HG03439 (cell line): ENCODE measurements around the gene RAB21.
A peak's percentile ranks its signal among the peaks of the same experiment; 100 is the strongest.

Experiments used
- ATAC-seq: cut with Tn5 transposase; IDR thresholded peaks from one replicate; pipeline ENCODE4 v1.9.1; 2021; ENCODE audit warnings: mild to moderate bottlenecking, moderate library complexity; ENCODE audit not compliant: unreplicated experiment

Gene RAB21

DNA sequence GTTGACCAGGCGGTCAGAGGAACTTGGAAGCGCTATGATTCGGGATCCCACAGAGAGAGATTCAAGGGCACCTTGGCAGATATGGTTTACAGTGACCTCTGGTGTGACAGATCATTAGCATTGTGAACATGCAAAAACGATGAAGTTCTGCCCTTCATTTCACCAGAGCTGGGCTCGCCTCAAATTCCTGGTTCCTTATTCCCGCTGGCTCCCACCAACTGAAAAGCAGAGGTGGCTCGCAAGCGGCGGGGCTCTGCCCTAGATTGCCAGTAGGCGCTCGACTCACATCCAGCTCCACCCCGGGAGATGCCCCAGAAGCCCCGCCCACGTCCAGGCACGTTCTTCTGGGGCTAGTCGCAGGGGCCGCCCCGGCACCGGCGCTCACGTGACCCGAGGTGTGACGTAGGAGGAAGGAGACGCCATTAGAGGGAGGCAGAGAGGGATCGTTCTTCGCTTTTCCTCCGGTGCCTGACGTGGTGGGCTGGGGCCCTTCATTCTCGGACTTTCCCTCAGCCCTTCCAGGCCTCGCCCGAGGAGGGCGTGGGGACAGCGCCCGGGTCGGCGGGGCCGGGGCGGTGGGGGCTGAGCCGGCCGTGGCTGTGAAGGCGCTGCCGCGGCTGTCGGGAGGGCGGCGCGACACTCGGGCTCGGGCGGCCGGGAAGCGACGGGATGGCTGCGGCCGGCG is at the start of gene RAB21:
TSS of gene RAB21 (plus strand) at position 403 of the 685 bp plus-strand sequence. CDS start at position 670, 267 bp downstream.
- peak; percentile 96 for ATAC-seq

- no peak for ATAC-seq
These were observed 49.7 kb upstream of the RAB21 start for GRCh38 chr12:71704920-71705319.

- ATAC-seq = no peak
These were observed 46.0 kb upstream of the RAB21 start for GRCh38 chr12:71708658-71709057.

DNA sequence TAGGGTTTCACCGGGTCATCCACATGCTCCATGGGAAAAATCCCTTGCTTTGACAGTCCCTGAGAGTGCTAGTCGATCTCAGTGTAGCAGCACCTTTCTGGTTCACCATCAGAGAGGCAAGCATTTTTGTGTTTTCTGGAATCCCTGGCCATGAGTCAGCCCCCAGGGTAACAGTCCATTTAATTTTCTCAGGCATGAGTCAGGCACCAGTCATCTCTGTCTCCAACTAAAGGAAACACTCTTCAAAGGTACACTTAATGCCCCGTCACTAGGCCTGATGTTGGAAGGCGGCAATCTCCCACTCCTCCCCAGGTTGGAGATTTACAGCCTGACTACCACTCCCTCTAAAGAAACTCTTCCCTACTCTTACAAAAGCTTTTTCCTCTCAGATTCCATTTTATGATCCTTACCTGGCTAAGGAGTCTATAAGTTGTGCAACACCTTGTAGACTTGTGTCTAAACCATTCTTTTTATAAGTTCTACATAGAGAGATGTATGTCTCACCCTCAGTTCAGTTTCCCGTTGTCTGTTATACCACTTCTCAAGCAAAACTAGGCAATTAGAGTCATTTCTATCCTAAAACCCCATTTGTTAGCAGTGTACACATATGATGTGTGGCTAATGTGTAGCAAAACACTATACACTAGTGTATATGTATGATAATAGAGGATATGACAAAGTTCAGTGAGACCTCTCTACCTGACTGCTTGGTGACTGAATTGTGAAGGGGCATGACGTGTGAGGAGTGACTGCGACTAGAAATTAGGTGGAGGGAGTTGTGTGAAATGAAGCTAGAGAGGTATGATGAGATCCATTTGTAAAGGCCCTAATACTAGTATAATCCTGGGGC is 44.2 kb upstream of the RAB21 start:
- no peak for ATAC-seq

GRCh38 chr12:71718611-71719010 is 36.1 kb upstream of the RAB21 start:
- ATAC-seq = no peak

DNA sequence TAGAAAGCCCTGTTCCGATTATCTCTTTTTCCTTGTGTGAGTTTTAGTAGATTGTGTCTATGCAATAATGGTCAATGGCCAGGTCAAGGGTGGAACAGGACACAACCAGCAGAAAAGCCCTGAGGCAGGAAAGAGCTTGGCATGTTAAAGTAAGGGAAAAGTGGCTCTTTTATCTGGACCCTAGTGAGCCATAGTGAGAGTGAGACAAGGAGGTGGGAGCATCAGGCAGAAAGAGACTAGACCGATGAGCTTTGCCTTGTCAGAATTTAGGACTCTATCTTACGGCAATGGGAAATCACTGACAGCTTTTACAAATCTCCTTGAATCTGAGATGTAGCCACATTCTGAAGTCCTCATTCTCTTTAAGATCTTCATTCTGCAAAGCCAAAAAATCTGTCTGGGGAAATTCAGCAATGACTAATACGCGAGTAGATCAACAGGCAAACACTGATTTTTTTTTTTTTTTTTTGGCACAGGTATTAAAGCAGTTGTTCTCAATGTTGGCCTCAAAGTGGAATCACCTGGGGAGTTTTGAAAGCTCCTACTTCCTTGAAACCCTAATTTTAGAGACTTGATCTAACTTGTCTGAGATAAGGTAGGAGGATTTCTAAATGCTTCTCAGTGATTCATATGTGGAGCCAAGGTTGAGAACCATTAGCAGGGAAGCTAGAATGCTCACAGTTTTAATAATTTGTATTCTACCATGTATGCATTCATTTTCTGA is 34.9 kb upstream of the RAB21 start:
- no peak for ATAC-seq

- no peak for ATAC-seq
These were observed 32.7 kb upstream of the RAB21 start for GRCh38 chr12:71721783-71722505.

DNA sequence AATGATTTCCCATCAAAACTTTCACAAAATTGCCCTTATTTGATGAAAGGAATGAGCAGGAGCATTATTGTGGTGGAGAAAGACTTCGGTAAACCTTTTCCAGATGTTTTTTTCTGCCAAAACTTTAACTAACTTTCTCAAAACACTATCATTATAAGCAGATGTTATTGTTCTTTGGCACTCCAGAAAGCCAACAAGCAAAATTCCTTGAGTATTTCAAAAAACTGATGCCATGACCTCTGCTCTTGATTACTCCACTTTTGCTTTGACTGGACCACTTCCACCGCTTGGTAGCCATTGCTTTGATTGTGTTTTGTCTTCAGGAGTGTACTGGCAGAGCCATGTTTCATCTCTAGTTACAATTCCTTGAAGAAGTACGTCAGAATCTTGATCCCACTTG is 29.7 kb upstream of the RAB21 start:
- ATAC-seq = no peak

DNA sequence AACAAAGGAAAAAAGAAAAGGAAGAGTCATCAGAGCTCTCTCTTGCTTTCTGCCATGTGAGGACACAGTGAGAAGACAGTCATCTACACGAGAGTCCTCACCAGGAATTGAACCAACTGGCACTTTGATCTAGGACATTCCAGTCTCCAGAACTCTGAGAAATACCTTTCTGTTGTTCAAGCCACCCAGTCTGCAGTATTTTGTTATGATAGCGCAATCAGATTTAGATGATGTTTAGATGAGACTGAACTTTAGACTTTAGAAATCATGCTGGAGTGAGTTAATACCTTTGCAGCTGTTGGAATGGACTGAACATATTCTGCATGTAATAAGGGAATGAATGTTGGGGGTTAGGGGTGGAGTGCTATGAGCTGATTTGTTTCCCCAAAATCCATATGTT is 28.1 kb upstream of the RAB21 start:
- no peak for ATAC-seq

- no peak for ATAC-seq
These were observed 26.7 kb upstream of the RAB21 start for GRCh38 chr12:71727958-71728357.

GRCh38 chr12:71730936-71731335 is 23.7 kb upstream of the RAB21 start:
- no peak for ATAC-seq

DNA sequence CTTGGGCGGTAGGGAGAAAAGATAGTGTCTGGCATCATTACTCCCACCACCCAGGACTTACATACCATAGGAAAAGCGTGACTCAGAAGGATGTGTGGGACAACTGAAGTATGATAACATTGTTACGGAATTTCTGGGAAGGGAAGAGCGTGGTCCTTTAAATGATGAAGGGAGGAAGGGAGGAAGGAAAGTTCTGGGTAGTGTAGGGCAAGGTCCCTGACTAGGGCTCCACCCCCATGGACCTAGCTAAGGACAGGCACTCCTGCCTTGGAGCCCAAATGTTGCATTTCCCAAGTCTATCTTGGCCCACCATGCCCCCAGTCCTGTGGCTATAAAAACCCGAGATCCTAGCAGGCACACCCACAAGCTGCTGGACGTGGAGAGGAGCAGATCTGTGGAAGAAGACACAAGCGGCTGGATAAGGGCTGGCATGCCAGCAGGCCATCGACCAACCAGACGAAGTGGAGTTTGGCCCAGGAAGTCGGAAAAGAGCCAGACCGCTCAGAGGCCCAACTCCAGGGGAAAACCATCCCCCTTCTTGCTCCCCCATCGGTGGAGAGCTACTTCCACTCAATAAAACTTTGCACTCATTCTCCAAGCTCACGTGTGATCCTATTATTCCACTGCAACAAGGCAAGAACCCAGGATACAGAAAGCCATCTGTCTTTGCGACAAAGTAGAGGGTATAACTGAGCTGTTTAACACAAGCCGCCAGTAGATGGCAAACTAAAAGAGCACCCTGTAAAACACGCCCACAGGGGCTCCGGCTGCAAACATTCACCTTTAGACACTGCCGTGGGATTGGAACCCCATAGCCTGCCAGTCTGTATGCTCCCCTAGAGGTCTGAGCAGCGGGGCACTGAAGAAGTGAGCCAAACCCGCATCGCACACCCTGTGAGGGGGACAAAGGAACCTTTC is 23.0 kb upstream of the RAB21 start:
- no peak for ATAC-seq

DNA sequence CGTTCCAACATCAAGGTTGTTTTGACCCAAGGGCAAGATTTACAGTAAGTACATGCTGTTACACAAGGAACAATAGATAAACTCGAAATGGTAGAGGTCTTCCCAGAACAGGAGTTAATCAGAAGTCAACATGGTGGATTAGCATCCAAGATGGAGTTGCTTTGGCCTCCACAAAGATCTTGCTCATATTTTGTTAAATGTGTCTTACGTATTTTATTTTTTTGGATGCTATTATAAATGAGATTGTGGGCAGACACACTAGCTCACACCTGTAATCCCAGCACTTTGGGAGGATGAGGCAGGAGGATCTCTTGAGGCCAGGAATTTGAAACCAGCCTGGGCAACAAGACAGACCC is 22.3 kb upstream of the RAB21 start:
- ATAC-seq = no peak

- no peak for ATAC-seq
These were observed 17.5 kb upstream of the RAB21 start for GRCh38 chr12:71737197-71737596.

GRCh38 chr12:71742998-71743397 is 11.7 kb upstream of the RAB21 start:
- no peak for ATAC-seq

- no peak for ATAC-seq
These were observed 10.0 kb upstream of the RAB21 start for GRCh38 chr12:71744522-71745300.

DNA sequence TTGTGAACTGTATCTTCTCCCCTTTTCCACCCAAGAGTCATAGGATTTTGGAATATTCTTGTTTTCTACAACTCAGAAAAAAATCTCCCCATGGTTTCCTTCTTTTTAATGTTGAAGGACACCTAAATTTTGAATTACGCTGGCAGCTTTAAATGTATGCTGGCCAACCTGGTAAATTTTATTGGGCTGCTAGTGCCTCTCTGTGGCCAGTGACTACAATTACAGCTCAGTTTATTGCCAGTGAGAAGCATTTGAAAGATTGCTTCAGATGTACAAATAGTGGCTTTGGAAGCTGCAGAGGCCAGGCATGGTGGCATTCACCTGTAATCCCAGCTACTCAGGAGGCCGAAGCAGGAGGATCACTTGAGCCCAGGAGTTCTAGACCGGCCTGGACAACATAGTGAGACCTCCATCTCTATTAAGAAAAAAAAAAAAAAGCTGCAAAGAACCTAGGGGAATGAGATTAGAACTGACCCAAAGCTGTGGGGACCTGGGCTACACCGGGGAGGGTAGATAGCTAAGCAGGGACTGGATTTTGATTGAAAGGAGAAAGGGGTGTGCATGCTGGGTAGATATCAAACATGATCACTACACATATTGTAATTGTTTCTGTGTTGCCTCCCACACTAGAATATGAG is 7.6 kb upstream of the RAB21 start:
- peak; percentile 89 for ATAC-seq

- ATAC-seq = no peak
These were observed 6.4 kb upstream of the RAB21 start for GRCh38 chr12:71748081-71748850.
